ENCODE measurements around the gene ELL.

- TF ChIP-seq RAD21 (conservative IDR thresholded peaks at IDR 0.05) = no peak
- no peak for TF ChIP-seq CTCF (IDR thresholded peaks at IDR 0.05; ENCODE audit: poor library complexity, severe bottlenecking)
- no peak for TF ChIP-seq SMC3 (conservative IDR thresholded peaks at IDR 0.05; ENCODE audit: poor library complexity)
- no peak for TF ChIP-seq EZH2 (IDR thresholded peaks at IDR 0.05; ENCODE audit: borderline replicate concordance, insufficient read depth, low read length, poor library complexity, severe bottlenecking)
- no peak for TF ChIP-seq MXI1 (conservative IDR thresholded peaks at IDR 0.05; ENCODE audit: poor library complexity, severe bottlenecking)
Measured at GRCh38 chr19:18495204-18495911, 26.5 kb downstream of the ELL start.
